ENCODE results near the gene TTLL8. TPM values are rescaled to one million over a fixed set of nuclear protein-coding genes. Genes with fewer than 3 reads are reported as not detected.

The TTLL8 gene
- polyA plus RNA-seq, 2 of the 4 experiments (the other 2 are of a cell fraction): not detected

GRCh38 chr22:50049299-50050195 lies 8.6 kb downstream of the TTLL8 start:
- no peak overlapping the region for H3K4me3 ChIP-seq
- no peak overlapping the region for H3K4me2 ChIP-seq
- ATAC-seq (no peak), FAIRE-seq (no peak), DNase-seq (ENCODE audit: low read depth in 1 of 2, low spot score in 1 of 2) (no peak)
- CTCF ChIA-PET: no interaction called here
- TF ChIP-seq ZFP36 (IDR thresholded peaks at IDR 0.05; ENCODE audit: borderline replicate concordance, partially characterized antibody) (no peak), SMC3 (IDR thresholded peaks at IDR 0.05) (no peak), ATOH8 (CRISPR knock-in tag; IDR thresholded peaks at IDR 0.05; ENCODE audit: low read depth) (no peak), EHF (CRISPR knock-in tag; IDR thresholded peaks at IDR 0.05) (no peak), ELK1 (IDR thresholded peaks at IDR 0.05; ENCODE audit: low read depth, low read length) (no peak), FOXS1 (CRISPR knock-in tag; IDR thresholded peaks at IDR 0.05) (no peak), KDM1A (IDR thresholded peaks at IDR 0.05; ENCODE audit: low read depth) (no peak), TFCP2L1 (CRISPR knock-in tag; IDR thresholded peaks at IDR 0.05) (no peak), CBX2 (IDR thresholded peaks at IDR 0.05; ENCODE audit: borderline replicate concordance, low read depth) (no peak), NFE2L2 (conservative IDR thresholded peaks at IDR 0.05; ENCODE audit: low read length) (no peak)
- POLR2A ChIA-PET: interaction anchor here (0.5 kb wide), 1 partner anchor 110 kb away, joined by 4 read pairs; no protein-coding TSS in a partner anchor
- 72% methylated on average over 32 of the region's 36 CpGs for WGBS (ENCODE audit: missing lambda C conversion rate)
- H3K4me1 ChIP-seq: no peaks in the 10 kb centered on the region
- no peaks in the 10 kb centered on the region for H3K9me3 ChIP-seq
- no peak overlapping the region for H3K27ac ChIP-seq

GRCh38 chr22:50048836-50049235 lies 9.3 kb downstream of the TTLL8 start:
- DNase-seq (ENCODE audit: low read depth in 1 of 2, low spot score in 1 of 2): no peak
- Histone ChIP-seq H3K4me2 (no peak overlapping the region), H3K4me3 (no peak overlapping the region), H3K9me3 (no peaks in the 10 kb centered on the region), H3K4me1 (no peaks in the 10 kb centered on the region), H3K27ac (no peak overlapping the region)
- FAIRE-seq: no peak
- ChIA-PET POLR2A (interaction anchor here (0.5 kb wide), 1 partner anchor 109 kb away, joined by 4 read pairs; no protein-coding TSS in a partner anchor), CTCF (no interaction called here)
- whole genome bisulfite sequencing (ENCODE audit: missing lambda C conversion rate): 74% methylated on average over 7 of the region's 17 CpGs
- ATAC-seq: no peak
- TF ChIP-seq MYC (IDR thresholded peaks at IDR 0.05; ENCODE audit: borderline replicate concordance, low read length) (no peak), ZNF302 (CRISPR knock-in tag; IDR thresholded peaks at IDR 0.05) (no peak), FOSL2 (IDR thresholded peaks at IDR 0.05) (no peak), FOSL2 (CRISPR knock-in tag; IDR thresholded peaks at IDR 0.05) (no peak), POLR2A (IDR thresholded peaks at IDR 0.05; ENCODE audit: low read length) (no peak), EHMT2 (IDR thresholded peaks at IDR 0.05; ENCODE audit: low read depth) (no peak)

GRCh38 chr22:50048061-50048765 lies 9.9 kb downstream of the TTLL8 start:
- WGBS (ENCODE audit: missing lambda C conversion rate): 58% methylated on average over 12 of the region's 12 CpGs
- Histone ChIP-seq H3K27ac (no peak overlapping the region), H3K4me3 (no peak overlapping the region), H3K4me1 (no peaks in the 10 kb centered on the region), H3K9me3 (no peaks in the 10 kb centered on the region), H3K4me2 (no peak overlapping the region)
- FAIRE-seq: no peak
- ATAC-seq: no peak
- TF ChIP-seq HMGXB4 (CRISPR knock-in tag; IDR thresholded peaks at IDR 0.05; ENCODE audit: borderline replicate concordance) (no peak), KDM1A (IDR thresholded peaks at IDR 0.05; ENCODE audit: low read depth) (no peak), EHF (CRISPR knock-in tag; IDR thresholded peaks at IDR 0.05) (no peak), TP53 (CRISPR knock-in tag; IDR thresholded peaks at IDR 0.05) (no peak), RCOR1 (IDR thresholded peaks at IDR 0.05; ENCODE audit: low read depth, low read length) (no peak), HOXA7 (CRISPR knock-in tag; IDR thresholded peaks at IDR 0.05) (no peak), MAFK (IDR thresholded peaks at IDR 0.05; ENCODE audit: partially characterized antibody) (no peak), USF2 (IDR thresholded peaks at IDR 0.05) (no peak), EP300 (IDR thresholded peaks at IDR 0.05) (no peak), NFE2L2 (conservative IDR thresholded peaks at IDR 0.05; ENCODE audit: low read length) (no peak), CHD2 (IDR thresholded peaks at IDR 0.05; ENCODE audit: low read length, partially characterized antibody) (no peak)
- ChIA-PET POLR2A (no interaction called here), CTCF (no interaction called here)
- no peak for DNase-seq (ENCODE audit: low read depth in 1 of 2, low spot score in 1 of 2)

All from A549 (cell line).